HS-27A (cell line): ENCODE measurements around the gene BICD2.

Experiments used
- DNase-seq: peaks from one replicate; pipeline ENCODE4 v3.0.0-alpha.2; 2012; ENCODE audit warnings: low read depth, missing footprints

The BICD2 gene

GRCh38 chr9:92714787-92715487, 49.7 kb downstream of the BICD2 start:
- DNase-seq: no peak

GRCh38 chr9:92714016-92714415, 50.6 kb downstream of the BICD2 start:
- no peak for DNase-seq

- no peak for DNase-seq
These were observed 51.1 kb downstream of the BICD2 start for GRCh38 chr9:92713528-92713927.

GRCh38 chr9:92712767-92713166, 51.9 kb downstream of the BICD2 start:
- DNase-seq: no peak

GRCh38 chr9:92711844-92712243, 52.8 kb downstream of the BICD2 start:
- no peak for DNase-seq

GRCh38 chr9:92711146-92711545, 53.5 kb downstream of the BICD2 start:
- no peak for DNase-seq

GRCh38 chr9:92710368-92710767, 54.3 kb downstream of the BICD2 start:
- no peak for DNase-seq

- no peak for DNase-seq
These were observed 54.7 kb downstream of the BICD2 start for GRCh38 chr9:92709954-92710353.

- DNase-seq: no peak
These were observed 55.4 kb downstream of the BICD2 start for GRCh38 chr9:92709240-92709639.

- no peak for DNase-seq
These were observed 57.1 kb downstream of the BICD2 start for GRCh38 chr9:92707530-92707929.

GRCh38 chr9:92706218-92706940, 58.3 kb downstream of the BICD2 start:
- DNase-seq: peak; percentile 4

- DNase-seq: no peak
These were observed 60.1 kb downstream of the BICD2 start for GRCh38 chr9:92704528-92704927.

- DNase-seq: no peak
These were observed 68.0 kb downstream of the BICD2 start for GRCh38 chr9:92696619-92697018.

GRCh38 chr9:92686954-92687353, 77.7 kb downstream of the BICD2 start:
- no peak for DNase-seq

GRCh38 chr9:92685022-92685421, 79.6 kb downstream of the BICD2 start:
- no peak for DNase-seq

GRCh38 chr9:92682269-92682668, 82.4 kb downstream of the BICD2 start:
- no peak for DNase-seq

- no peak for DNase-seq
These were observed 84.2 kb downstream of the BICD2 start for GRCh38 chr9:92680166-92681119.

- no peak for DNase-seq
These were observed 85.0 kb downstream of the BICD2 start for GRCh38 chr9:92679413-92680165.

- DNase-seq: no peak
These were observed 93.3 kb downstream of the BICD2 start for GRCh38 chr9:92671323-92671722.

GRCh38 chr9:92669890-92670708, 94.5 kb downstream of the BICD2 start, which contains the start of gene IPPK:
Gene IPPK (minus strand): TSS chr9:92670131. CDS start chr9:92669988, 143 bp downstream.
- DNase-seq: peak; percentile 93

GRCh38 chr9:92669527-92669889, 95.1 kb downstream of the BICD2 start:
- no peak for DNase-seq
